GM18519 (cell line): Measurements from ENCODE around the gene FARS2.
"Not testable (repeated sequence)": the region's sequence is repeated elsewhere in the genome, so short reads cannot be mapped to it uniquely, and the experiment has no call there.

Experiments
- ATAC-seq: cut with Tn5 transposase; IDR thresholded peaks from one replicate; pipeline ENCODE4 v1.9.1; 2021; ENCODE audit warnings: mild to moderate bottlenecking, moderate library complexity; ENCODE audit not compliant: unreplicated experiment, low FRiP score

FARS2 gene

DNA sequence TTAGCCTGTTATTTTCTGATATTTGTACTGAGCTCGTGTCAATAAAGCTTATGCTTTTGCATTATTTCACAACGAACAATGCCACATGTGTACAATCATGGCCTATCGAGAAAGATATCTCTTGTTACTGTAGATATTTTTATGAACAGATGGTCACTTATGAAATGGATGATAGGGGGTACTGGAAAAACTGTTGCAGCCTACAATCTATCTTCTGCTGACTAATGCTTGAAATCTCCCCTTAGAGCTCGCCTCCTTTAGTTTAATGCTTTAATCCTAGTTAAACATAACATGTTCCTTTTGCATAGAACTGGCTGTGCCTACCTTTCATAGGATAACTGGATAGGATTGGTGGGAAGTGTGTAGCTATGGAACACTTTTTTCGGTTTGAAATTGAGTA is 296.2 kb downstream of the FARS2 start:
- ATAC-seq = no peak

DNA sequence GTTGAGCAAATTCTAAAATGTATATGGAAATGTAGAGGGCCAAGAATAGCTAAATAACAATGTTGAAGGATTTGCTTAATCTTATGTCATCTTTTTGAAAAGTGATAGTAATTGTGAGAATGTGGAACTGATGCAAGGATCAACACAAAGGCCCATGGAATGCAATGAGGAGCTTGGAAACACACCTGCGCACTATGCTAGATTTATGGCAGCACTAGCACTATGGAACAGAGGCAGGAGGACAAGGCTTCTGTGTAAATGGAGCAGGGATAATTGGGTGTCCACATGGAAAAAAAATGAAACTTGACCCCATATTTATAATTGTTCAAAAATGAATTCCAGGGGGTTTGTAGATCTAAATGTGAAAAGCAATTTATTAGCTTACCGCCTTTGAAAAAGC is 298.3 kb downstream of the FARS2 start:
- ATAC-seq = no peak

DNA sequence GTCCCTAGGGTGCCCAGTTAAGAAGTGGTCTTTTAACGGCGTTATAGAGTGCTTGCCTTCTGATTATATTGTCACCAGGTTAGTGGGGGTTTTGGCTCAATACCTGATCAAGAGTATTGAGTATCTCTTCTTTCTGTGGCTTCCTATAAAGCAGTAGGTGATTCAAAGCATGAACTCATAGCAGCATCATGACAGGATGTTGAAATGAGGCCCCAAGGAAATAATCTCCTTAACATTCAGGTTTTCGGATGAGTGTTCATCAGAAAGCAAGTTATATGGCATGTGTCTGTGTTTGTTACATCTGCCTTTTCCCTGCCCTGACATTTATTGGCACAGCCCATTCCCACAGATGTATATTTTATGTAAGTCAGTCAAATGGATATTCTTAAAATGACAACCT is 301.0 kb downstream of the FARS2 start:
- no peak for ATAC-seq

DNA sequence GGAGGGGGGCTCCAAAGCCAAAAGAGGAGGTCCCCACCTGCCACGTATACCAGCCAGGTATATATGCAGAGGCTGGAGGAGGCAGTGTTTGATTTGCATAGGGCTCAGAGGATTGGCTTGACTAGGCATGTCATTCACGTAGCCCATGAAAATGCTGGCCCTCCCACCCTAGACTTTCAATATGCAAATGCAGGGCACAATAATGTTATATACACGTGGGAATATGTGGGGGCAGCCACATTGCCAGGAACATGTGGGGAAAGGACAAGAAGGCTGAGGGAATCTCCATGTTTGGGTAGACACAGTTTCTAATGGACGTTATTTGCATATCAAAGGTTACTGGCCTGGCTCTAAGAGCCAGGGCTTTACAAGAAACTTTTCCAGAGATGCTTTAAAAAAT is 301.8 kb downstream of the FARS2 start:
- ATAC-seq = no peak

DNA sequence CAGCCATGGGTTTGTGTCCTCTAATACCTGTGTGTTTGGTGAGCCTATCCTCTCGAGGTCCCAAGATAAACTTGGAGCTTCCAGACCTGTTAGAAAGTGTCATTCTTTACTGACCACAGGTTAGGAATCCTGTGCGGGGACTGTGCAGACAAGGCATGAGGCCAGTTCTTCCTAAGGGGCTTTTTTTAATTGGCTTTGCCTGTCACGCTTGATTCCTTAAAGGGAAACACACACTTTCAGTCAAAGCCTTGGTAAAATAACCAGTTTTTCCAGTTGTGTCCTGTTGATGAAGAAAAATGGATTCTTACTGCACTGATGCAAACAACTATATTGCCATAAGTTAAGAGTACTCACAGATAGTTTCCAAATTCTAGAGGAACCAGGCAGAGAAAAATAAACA is 303.4 kb downstream of the FARS2 start:
- ATAC-seq = not testable (repeated sequence)

DNA sequence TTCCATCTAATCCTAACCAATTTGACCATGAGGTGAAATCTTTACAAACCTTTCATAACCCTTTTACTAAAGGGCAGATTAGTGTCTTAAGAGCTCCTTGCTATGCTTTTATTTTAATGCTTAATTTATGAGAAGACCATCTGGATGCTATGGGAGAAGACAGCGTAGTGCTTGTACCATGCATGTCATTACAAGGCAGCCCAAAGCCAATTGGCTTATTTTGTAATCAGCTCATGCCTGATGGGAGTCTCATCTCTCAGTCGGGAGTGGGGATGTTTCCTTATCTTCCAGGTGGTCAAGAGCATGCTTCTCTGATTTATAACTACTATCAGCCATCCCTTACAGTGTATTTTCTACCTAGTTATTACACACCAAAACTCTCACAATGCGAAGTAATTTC is 304.7 kb downstream of the FARS2 start:
- ATAC-seq = no peak

DNA sequence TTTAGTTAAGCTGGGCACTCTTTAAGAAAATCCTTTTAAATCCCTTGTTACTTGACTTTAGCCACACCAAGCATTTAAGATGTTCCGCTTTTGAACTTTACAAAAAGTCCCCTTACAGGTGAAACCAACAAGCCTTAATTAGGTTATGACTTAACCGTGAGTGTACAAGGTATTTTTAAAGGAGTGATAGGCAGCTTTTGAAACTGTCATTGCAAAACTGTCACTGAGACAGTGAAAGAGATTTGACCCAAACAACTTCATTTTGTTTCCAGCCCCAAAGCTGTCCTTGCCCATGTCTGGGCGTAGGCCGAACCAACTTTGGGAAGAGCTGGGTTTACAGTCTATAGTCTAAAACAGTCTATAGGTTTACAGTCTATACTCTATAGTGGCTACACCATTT is 305.4 kb downstream of the FARS2 start:
- ATAC-seq = peak; percentile 64

DNA sequence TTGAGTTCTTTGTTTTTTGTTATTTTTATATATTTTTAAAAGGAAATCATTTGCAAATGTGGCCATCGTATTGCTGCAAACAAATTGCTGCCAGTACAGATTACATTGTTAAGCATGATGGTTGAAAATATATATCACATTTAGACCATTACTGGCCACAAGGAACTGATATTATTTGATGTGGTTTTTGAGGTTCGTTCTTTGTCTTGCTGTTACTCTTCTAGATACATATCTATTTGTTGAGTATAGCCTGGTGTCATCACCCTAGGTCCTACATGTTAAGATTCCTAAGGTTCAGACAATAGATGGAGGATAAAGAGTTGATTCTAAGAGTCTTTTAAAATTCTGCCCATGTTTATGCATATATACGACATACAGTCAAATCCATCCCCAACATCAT is 306.0 kb downstream of the FARS2 start:
- no peak for ATAC-seq

DNA sequence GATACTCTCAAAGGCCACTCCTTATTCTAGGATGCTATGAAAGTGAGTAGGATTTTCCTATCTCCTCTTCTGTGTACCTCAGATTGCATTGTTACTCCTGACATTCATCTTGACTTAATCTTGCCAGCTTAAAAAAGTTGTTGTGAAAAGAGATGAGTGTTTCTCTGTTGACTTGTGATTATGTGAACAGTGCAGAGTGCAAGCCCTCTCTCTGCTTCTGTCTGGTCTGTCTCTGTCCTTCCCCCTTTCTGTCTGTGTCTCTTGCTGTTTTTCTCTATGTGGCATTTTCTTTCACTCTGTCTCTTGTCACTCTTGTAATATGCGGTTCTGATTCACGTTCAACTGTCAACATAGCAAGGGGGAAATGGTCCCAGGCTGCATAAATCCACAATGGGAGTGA is 306.6 kb downstream of the FARS2 start:
- no peak for ATAC-seq

DNA sequence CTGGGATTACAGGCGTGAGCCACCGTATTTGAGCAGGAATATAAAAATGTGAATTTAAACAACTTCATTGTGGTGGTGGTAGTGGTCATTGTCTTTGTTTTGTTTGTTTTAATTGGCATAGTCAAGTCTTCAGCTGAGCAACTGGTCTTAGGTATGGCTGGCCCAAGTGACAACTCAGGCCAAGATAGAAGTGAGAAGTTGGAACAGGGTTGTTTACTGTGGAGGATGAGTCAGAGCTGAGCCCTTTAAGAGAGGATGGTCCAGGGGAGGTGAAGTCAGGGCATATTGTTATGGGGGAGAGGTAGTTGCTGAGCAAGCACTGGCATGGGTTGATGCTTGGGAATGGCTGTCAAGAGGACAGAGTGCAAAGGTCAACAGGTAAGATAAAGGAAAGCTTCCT is 308.2 kb downstream of the FARS2 start:
- ATAC-seq = no peak

DNA sequence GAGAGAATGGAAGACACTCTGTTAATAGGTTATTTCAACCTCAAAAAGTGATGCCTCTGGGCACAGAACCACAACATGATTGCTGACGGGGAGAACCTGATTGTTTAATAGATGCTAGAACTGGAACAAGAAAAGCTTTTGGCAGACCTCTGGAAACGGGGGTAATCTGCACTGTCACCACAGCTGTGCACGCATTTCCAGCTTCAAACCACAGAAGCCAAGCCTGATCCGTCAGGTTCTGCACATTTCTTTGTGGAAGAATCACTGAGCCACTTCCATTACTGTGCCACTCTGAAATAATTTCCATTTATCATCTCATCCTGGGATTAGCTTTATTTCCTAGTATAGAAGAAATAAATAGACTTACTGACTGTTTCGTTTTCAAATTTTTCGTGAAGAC is 309.3 kb downstream of the FARS2 start:
- no peak for ATAC-seq

DNA sequence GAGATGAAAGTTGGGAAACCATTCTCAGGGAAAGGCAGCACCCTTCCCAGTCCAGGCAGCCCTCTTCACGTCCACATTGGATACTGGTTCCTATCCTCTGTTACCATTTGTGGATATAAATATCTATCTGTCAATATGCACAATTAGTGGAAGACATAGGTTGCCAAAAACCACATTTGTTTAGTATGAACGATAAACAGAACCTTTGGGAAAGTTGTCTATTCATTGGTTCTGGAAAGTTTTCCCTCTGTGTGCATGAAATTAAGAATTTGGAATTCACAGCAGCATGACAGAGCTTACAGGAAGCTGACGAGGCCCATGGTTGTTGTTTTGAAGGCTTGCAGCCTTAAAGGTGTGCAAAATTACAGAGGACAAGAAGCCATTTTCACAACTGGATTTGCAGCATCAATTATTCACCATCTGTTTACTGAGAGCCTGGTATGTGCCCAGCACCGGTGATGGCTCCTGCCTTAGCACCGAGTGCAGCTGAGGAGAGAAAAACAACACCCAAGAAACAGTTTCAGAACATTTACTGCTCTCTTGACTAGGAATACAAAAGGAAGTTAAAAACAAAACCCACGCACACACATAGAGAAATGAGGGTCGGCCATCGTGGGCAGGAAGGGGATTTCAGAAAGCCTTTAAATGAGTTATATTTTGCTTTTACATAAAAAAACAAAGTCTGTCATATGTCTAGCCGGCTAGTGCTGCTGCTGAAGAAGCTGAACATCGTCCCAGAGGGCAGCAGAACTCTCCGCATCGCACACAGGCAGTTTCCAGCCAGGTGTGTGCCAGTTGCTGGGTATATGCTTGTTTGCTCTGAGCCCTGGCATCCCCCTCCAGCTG is 319.6 kb downstream of the FARS2 start:
- no peak for ATAC-seq

DNA sequence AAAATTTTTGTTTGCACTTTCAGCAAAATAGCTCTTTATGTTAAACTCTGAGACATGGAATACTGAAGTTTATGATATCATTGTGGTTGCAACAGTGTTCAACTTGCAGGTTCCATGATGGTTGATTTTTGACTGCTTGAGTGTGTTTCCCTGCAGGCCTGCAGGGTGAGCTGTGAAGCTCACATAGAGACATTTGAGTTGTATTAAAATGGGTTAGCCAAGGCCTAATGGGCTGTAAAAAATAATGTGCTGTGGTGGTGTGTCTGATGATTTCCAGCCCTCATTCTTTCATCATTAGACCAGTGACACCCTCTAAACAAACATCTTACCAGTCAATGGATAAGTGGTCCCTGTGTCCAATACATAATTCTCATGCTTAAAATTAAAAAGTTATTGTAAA is 321.4 kb downstream of the FARS2 start:
- no peak for ATAC-seq

DNA sequence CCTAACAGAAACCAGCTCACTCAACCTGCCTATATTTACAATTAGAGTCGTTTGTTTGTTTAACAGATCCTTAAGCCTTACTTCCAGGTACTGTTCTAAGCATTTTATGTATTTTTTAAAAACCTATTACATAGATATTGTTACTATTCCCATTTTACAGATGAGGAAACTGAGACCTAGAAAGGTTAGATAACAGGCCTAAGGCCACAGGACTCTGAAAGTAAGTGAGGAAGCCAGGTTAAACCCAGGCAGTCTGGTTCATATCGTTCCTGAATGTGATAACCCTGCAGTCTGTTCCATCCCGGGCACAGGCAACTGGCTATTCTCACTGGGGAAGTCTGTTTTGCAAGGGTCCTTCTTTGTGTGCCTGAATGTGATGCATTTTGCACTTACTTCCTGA is 322.2 kb downstream of the FARS2 start:
- no peak for ATAC-seq

DNA sequence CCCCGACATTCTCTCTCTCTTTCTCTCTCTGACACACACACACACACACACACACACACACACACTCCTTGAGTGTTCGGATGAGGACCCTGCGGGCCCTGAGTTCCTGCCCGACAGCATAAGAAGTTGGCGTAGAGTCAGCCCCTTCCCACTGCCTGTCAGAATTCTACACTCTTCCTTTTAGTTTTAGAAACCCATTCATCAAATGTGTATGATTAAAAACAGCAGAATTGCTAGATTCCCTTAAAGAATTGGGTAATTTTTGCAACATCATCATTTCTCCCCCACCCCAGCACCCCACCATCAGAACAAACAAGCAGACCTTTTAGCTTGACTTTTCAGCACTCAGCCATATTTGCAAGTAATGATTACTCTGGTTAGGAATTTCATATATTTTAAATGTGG is 322.8 kb downstream of the FARS2 start:
- ATAC-seq = no peak

DNA sequence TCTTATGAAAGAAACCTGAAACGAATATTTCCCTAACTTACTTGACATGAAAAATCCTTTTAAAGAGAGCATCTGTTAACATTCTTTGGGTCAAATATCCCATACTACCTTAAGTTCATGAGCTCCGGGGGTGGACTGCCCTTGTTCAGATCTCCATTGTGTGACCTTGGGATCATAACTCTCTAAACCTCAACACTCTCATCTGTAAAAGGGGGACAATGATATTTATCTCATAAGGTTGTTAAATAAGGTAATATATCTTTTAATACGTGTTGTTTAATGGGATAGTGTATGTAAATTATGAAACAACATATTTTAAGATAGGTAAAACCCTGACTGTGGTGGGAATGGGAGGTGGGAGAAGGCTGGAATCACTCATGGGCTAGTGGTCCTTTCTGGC is 326.3 kb downstream of the FARS2 start:
- no peak for ATAC-seq

DNA sequence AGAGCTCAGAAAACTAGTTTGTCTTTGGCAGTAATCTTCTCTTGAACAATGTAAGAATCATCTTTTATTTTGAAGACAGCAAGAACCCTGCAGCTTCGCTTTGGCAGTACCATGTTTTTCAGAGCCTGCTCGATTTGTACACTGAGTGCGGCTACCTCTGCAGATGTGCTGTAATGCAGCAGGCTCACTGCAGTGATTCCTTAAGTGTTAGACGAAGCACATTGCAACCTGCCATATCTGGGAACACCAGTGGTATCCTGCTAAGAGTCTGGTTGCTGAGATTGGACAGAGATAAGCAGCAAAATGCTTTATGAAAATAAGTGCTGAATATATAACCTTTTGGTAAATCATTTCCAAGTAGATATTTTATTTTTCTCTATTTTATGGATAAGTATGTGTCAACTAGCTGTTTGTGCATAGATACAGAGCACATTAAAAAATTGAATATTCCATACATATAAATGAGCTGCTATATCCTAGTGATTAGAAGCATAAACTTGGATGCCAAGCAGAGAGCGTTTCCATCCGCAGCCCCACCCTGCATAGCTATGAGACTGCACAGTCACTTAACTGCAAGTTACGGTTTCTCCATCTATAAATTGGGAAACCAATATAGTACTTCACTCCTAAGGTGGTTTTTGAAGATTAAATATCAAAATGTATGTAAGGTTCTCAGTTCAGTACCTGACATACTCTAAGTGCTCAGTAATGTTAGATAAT is 328.3 kb downstream of the FARS2 start:
- no peak for ATAC-seq

DNA sequence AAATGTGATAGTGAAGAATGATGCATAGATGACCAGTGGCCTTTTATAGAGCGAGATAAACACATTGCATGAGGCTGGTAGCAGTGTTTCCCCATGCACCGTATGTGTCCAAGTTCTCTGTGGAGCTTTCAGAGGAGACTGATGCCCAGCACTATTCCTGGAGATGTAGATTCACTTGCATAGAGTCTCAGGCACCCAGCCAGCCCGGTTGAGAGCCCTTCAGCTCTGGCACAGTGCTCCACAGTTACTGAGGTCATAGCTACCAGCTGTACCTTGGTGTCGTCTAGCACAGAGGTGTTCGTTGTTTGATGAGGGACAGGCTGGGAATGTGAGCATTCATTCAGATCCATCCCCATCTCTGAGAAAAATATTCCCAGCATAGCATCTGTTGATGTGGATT is 328.9 kb downstream of the FARS2 start:
- no peak for ATAC-seq

DNA sequence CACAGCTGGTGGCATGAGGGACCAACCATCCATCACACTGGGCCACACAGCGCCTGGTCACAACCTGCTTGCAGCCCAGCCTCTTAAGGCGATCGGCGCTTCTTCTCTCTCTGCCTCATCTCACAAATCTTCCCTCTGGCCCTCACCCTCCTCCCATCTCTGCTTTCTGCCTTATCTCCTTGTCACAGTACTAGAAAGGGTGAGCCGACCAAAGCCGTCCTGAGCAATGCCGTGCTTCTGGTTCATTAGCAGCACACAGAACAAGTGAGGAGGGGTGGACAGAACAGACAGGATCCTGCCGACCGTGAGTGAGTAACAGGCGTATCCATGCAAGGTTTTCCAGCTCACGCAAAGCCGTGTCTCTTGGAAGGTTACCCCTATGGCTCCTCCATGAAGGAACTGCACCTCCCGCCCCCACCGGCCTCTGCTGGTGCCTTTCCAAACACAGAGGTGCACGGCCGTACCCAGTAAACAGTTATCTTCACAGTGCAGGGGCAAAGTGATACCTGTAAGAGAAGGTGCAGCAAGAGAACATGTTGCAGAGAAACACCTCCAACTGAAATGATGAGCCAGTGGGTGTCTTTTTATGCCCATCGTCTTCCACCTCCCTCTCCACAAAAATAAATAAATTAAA is 331.7 kb downstream of the FARS2 start:
- ATAC-seq = no peak

DNA sequence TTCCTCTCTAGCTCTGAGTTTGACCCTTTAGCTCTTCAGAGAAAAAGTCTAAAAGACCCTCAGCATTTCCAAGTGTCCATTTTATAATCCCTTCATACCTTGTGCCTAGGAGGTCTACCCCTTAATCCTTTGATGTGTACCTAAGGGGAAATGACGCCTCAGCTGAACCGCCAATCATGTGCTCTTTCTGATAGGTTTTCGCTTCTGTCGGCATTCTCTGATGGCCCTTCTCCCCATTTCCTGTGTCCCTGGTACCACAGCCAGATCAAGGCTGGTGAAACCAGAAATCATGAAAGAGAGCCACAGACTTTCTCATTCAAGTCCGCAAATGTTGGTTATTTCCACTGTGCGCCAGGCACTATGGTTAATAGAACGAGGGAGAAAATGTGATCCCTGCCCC is 333.9 kb downstream of the FARS2 start:
- no peak for ATAC-seq

DNA sequence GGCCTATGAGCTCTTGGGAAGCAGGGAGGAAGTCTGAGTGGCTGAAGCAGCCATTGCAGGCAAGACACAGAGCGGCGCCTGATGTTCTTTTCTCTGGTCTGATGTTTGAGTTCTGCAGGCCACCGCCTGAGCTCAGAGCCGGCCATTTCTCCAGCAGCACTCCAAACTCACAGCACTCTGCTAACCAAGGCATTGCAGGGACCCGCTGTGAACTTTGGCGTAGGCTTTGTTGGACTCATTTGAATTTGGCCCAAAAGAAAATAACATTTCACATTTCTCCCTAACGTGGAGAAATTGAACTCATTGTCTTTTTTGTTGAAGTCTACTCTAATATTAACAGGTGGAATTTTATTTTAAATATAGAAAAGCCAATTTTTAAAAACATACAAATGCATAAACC is 336.1 kb downstream of the FARS2 start:
- ATAC-seq = no peak

DNA sequence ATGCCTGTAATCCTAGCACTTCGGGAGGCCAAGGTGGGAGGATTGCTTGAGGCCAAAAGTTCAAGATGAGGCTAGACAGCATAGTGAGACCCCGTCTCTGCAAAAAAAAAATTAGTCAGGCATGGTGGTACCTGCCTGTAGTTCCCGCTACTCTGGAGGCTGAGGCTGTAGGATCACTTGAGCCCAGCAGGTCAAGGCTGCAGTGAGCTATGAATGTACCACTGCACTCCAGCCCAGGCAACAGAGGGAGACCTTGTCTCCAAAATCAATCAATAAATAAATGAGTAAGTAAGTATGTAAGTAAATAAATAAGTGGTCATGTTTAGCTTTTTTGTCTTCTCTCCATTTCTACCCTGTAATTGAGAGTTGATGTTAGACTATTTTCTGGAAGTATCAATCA is 336.8 kb downstream of the FARS2 start:
- no peak for ATAC-seq
